Measurements from ENCODE around the gene HDAC9.

HDAC9 gene

GRCh38 chr7:18558910-18559309 lies 63.4 kb downstream of the HDAC9 start:
- DNase-seq = no peak

GRCh38 chr7:18559756-18560155 lies 64.2 kb downstream of the HDAC9 start:
- DNase-seq = no peak

DNA sequence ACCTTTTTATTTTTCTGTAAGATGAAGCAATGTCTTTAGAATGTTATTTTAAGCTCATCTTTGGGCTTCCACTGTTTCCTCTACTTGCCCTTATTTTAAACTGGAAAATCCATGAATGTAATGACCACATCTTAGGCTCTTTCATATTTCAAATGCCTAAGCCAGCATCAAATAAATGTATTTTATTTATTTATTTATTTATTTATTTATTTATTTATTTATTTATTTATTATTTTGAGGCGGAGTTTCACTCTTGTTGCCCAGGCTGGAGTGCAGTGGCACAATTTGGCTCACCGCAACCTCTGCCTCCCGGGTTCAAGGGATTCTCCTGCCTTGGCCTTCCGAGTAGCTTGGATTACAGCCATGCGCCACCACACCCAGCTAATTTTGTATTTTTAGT lies 69.2 kb downstream of the HDAC9 start:
- no peak for DNase-seq

GRCh38 chr7:18565337-18565736 lies 69.8 kb downstream of the HDAC9 start:
- no peak for DNase-seq

DNA sequence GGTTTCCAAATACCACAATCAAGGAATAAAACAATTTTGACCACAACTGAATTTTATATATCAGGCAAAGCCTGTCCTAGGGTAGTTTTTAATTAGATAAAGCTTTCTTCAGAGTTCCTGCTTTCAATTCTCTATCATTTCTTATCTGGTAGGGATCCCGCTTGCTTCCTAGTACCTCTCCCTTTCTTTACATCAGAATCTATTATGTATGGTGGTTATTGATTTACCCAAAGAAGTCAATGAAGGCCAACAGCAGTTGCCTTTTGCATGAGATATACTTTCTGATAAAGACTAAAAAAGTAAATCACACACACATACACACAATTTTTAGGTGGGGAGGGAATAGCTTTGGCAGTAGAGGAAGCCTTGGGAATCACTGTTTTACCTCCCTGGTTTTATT lies 70.7 kb downstream of the HDAC9 start:
- no peak for DNase-seq

- DNase-seq = no peak
These were observed 71.3 kb downstream of the HDAC9 start for GRCh38 chr7:18566829-18567228.

GRCh38 chr7:18570441-18570840 lies 74.9 kb downstream of the HDAC9 start:
- DNase-seq = peak; percentile 63

DNA sequence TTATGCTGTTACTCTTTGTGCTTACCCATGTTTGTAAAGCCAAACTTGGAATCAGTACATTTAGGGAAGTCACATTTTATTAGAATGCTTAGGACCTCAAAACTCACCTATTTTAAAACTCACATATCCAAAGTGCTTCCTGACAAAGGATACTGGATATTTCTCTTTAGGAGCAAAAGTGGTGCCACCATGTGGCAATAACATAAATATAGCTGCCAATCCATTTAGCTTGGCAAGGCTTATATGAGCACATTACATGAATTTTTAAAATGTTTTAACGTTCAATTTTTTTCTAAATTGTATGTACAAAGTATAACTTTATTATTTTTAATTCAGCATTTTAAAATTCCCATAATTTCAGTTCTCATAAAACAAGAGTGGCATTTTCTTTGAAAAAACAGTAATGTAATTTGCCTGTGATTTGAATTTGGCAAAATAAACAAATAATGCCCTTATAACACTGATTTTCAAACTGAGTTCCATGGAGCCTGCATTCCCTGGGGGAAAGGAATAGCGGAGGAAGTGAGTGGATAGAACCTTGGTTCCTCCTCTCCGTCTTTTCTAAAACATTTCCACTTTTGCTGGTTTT lies 75.4 kb downstream of the HDAC9 start:
- peak; percentile 82 for DNase-seq

DNA sequence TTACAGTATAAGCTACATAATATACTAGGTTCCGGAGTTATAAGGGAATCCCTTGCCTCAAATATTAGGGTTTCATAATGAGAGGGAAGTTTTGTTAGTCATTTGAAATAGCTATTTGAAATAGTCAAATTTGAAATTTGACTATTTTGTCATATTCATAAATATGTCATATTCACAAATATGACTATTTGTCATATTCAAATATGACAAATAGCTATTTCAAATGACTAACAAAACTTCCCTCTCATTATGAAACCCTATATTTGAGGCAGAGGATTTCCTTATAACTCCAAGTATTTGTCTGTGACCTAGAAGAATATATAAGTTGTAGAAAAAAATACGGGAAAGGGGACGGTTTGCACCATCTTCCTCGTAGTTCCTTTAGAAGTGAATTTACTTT lies 76.6 kb downstream of the HDAC9 start:
- no peak for DNase-seq

- DNase-seq = no peak
These were observed 77.3 kb downstream of the HDAC9 start for GRCh38 chr7:18572885-18573284.

- DNase-seq = no peak
These were observed 78.1 kb downstream of the HDAC9 start for GRCh38 chr7:18573410-18574234.

GRCh38 chr7:18574235-18574540 lies 78.6 kb downstream of the HDAC9 start:
- DNase-seq = no peak

GRCh38 chr7:18574676-18575075 lies 79.1 kb downstream of the HDAC9 start:
- no peak for DNase-seq

DNA sequence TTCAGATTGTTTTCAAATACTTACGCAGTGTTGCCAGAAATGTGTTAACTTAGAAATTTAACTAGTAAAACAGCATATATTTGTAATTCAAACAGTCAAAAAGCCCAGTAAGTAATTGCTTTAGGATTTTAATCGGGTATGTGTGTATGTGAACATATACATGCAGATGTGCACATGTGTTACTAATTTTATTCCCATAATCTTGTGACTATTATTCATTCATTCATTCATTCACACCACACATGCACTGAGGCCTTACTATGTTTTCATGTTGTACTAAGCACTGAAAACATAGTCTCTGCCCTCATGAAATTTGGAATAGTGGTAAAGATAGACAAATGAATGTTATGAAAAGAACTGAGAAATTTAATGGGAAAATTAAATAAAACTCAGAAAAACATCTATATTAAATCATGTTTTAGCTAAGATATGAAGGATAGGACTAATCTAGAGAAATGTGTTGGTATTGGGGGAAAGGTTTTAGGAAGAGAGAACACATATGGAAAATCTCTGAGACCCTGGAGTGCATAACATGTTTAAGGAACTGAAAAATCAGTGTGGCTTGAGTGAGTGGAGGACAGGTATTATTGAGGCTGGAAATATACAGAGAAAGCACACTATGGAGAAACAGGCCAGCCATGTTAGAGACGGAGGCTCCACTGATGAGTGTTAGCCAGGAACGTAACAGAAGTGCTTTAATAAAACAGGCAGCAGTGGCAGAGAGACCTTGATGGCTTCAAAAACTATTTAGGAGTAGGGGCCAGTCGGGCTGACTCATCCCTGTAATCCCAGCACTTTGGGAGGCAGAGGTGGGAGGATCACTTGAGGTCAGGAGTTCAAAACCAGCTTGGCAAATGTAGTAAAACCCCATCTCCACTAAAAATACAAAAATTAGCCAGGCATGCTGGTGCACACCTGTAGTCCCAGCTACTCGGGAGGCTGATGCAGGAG lies 80.3 kb downstream of the HDAC9 start:
- no peak for DNase-seq

DNA sequence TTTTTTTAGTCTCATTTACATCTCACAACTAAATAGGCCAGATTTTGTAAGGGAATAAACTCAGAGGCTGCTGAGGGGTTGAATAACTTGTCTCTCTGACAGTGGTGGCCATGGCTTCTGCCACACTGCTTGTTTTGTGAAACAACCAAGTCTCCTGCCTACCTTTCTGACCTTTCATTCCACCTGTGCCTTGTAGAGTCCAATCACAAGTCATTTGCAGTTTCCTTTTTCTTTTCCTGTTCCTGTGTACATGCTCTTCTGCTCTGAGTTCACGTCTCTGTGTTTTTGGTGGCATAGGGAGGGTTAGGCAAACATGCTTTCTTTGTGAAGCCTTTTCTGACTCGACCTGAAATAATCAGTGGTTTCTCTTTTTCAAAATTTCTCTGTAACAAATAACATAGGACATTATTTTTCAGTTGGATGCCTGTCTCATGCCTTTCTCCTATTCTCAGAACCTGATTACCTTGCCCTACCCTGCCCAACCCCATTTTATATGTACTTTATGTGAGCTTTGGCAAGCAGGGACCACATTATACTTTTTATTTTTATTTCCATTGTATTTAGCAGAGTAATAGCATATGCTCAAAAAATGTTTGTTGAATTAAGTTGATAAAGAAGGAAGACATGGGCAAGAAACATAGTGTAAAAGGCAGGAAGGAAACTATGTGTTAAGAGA lies 81.7 kb downstream of the HDAC9 start:
- no peak for DNase-seq

- no peak for DNase-seq
These were observed 84.1 kb downstream of the HDAC9 start for GRCh38 chr7:18579698-18580097.

GRCh38 chr7:18580950-18581349 lies 85.4 kb downstream of the HDAC9 start:
- DNase-seq = no peak

GRCh38 chr7:18583305-18583704 lies 87.8 kb downstream of the HDAC9 start:
- no peak for DNase-seq

DNA sequence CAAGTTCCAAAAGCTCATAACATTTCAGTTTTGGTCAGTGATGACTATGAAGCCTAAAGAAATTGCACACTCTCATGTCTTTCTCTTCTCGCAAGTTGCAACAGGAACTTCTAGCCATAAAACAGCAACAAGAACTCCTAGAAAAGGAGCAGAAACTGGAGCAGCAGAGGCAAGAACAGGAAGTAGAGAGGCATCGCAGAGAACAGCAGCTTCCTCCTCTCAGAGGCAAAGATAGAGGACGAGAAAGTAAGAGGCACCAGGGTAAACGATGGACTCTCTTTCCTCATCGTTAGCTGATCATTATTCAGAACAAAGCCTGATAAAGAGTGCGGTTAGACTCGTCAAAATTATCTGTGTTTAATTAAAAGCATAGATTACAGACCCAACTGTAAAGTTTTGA lies 94.7 kb downstream of the HDAC9 start:
- no peak for DNase-seq

DNA sequence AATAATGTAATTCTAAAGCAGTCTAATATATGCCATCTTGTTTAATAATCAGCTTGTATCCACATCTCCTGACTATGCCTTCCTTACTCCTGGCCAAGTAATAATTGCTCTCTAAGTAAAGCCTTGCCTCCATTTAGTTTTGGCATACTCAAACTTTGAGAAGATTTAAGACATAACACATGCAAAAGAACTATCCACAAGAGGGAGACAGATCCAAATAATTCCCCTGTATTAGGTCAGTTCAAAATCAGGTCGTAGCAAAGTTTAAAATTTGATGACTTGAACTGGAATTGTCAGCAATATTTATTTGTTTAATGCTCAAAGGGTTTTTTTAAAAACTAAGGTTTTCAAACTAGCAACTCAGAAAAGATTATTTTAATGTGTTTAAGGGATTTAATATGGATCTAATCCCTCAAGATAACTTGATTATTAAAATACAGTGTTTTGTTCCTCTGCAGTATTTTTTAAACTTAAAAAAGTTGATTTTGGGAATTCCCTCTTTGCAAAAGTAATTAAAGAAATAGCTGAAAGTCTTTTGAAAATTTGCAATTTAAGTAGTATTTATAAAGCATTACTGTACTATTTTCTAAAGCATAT lies 95.3 kb downstream of the HDAC9 start:
- no peak for DNase-seq

GRCh38 chr7:18593602-18594279 lies 98.2 kb downstream of the HDAC9 start:
- DNase-seq = no peak

DNA sequence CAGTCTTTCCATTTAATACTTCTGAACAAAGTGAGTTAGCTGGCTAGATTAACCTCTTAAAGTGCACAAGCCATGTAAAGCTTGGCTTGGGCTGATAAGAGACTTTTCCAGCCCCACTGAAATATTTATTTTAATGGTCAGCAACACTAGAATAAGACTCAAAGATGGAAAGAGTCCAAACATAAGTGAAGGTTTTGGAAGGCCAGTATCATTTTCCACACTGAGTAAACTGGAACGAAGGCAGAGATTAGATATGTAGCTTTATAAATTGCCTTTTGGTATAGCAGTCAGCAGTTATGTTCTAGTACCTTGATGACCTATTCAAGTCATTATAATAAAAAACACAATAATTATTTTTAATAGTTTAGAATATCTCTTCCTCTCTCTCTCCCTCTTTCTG lies 102.2 kb downstream of the HDAC9 start:
- DNase-seq = no peak
